ENCODE measurements around the gene CMSS1.
A peak's percentile ranks its signal among the peaks of the same experiment; 100 is the strongest.

Gene CMSS1

GRCh38 chr3:99958222-99958912, 140.7 kb downstream of the CMSS1 start:
- no peak for TF ChIP-seq POLR2A (IDR thresholded peaks at IDR 0.05; ENCODE audit: low read depth, low read length)
- no peak for TF ChIP-seq POLR2AphosphoS5 (IDR thresholded peaks at IDR 0.05; ENCODE audit: low read depth, low read length)
- TF ChIP-seq TAF1 (IDR thresholded peaks at IDR 0.05; ENCODE audit: borderline replicate concordance, low read depth, low read length) = no peak
- no peak for DNase-seq (ENCODE audit: insufficient read length)
- FAIRE-seq = peak; percentile 46

GRCh38 chr3:99960123-99960878, 142.6 kb downstream of the CMSS1 start:
- DNase-seq (ENCODE audit: insufficient read length) = no peak
- TF ChIP-seq POLR2AphosphoS5 (IDR thresholded peaks at IDR 0.05; ENCODE audit: low read depth, low read length) = no peak
- TF ChIP-seq POLR2A (IDR thresholded peaks at IDR 0.05; ENCODE audit: low read depth, low read length) = no peak
- no peak for TF ChIP-seq TAF1 (IDR thresholded peaks at IDR 0.05; ENCODE audit: borderline replicate concordance, low read depth, low read length)
- FAIRE-seq = no peak

- DNase-seq (ENCODE audit: insufficient read length) (no peak), FAIRE-seq (no peak)
- TF ChIP-seq TAF1 (IDR thresholded peaks at IDR 0.05; ENCODE audit: borderline replicate concordance, low read depth, low read length) (no peak), POLR2AphosphoS5 (IDR thresholded peaks at IDR 0.05; ENCODE audit: low read depth, low read length) (no peak), POLR2A (IDR thresholded peaks at IDR 0.05; ENCODE audit: low read depth, low read length) (no peak)
Observed at GRCh38 chr3:99960941-99961340, 143.3 kb downstream of the CMSS1 start.

- FAIRE-seq = no peak
- no peak for DNase-seq (ENCODE audit: insufficient read length)
- TF ChIP-seq POLR2AphosphoS5 (IDR thresholded peaks at IDR 0.05; ENCODE audit: low read depth, low read length) (no peak), POLR2A (IDR thresholded peaks at IDR 0.05; ENCODE audit: low read depth, low read length) (no peak), TAF1 (IDR thresholded peaks at IDR 0.05; ENCODE audit: borderline replicate concordance, low read depth, low read length) (no peak)
Observed at GRCh38 chr3:99961756-99962515, 144.3 kb downstream of the CMSS1 start.

GRCh38 chr3:99962703-99963102, 145.0 kb downstream of the CMSS1 start:
- DNase-seq (ENCODE audit: insufficient read length) = no peak
- TF ChIP-seq POLR2AphosphoS5 (IDR thresholded peaks at IDR 0.05; ENCODE audit: low read depth, low read length) (no peak), POLR2A (IDR thresholded peaks at IDR 0.05; ENCODE audit: low read depth, low read length) (no peak), TAF1 (IDR thresholded peaks at IDR 0.05; ENCODE audit: borderline replicate concordance, low read depth, low read length) (no peak)
- FAIRE-seq = no peak

GRCh38 chr3:99965077-99965476, 147.4 kb downstream of the CMSS1 start:
- DNase-seq (ENCODE audit: insufficient read length) (no peak), FAIRE-seq (no peak)
- no peak for TF ChIP-seq POLR2A (IDR thresholded peaks at IDR 0.05; ENCODE audit: low read depth, low read length)
- no peak for TF ChIP-seq TAF1 (IDR thresholded peaks at IDR 0.05; ENCODE audit: borderline replicate concordance, low read depth, low read length)
- TF ChIP-seq POLR2AphosphoS5 (IDR thresholded peaks at IDR 0.05; ENCODE audit: low read depth, low read length) = no peak

- TF ChIP-seq POLR2AphosphoS5 (IDR thresholded peaks at IDR 0.05; ENCODE audit: low read depth, low read length) (no peak), POLR2A (IDR thresholded peaks at IDR 0.05; ENCODE audit: low read depth, low read length) (no peak), TAF1 (IDR thresholded peaks at IDR 0.05; ENCODE audit: borderline replicate concordance, low read depth, low read length) (no peak)
- DNase-seq (ENCODE audit: insufficient read length) (no peak), FAIRE-seq (no peak)
Observed at GRCh38 chr3:99965681-99966408, 148.2 kb downstream of the CMSS1 start.

- DNase-seq (ENCODE audit: insufficient read length) (no peak), FAIRE-seq (no peak)
- no peak for TF ChIP-seq POLR2A (IDR thresholded peaks at IDR 0.05; ENCODE audit: low read depth, low read length)
Observed at GRCh38 chr3:99966662-99967416, 149.2 kb downstream of the CMSS1 start.

- FAIRE-seq (no peak), DNase-seq (ENCODE audit: insufficient read length) (no peak)
- no peak for TF ChIP-seq TAF1 (IDR thresholded peaks at IDR 0.05; ENCODE audit: borderline replicate concordance, low read depth, low read length)
- no peak for TF ChIP-seq POLR2AphosphoS5 (IDR thresholded peaks at IDR 0.05; ENCODE audit: low read depth, low read length)
- no peak for TF ChIP-seq POLR2A (IDR thresholded peaks at IDR 0.05; ENCODE audit: low read depth, low read length)
Observed at GRCh38 chr3:99967796-99968195, 150.1 kb downstream of the CMSS1 start.

- TF ChIP-seq TAF1 (IDR thresholded peaks at IDR 0.05; ENCODE audit: borderline replicate concordance, low read depth, low read length) = no peak
- TF ChIP-seq POLR2A (IDR thresholded peaks at IDR 0.05; ENCODE audit: low read depth, low read length) = no peak
- no peak for TF ChIP-seq POLR2AphosphoS5 (IDR thresholded peaks at IDR 0.05; ENCODE audit: low read depth, low read length)
- DNase-seq (ENCODE audit: insufficient read length) (no peak), FAIRE-seq (no peak)
Observed at GRCh38 chr3:99969136-99969535, 151.5 kb downstream of the CMSS1 start.
